Measurements from ENCODE around the gene RAB44. TPM values are rescaled to one million over a fixed set of nuclear protein-coding genes. Genes with fewer than 3 reads are reported as not detected.

Gene RAB44
- polyA plus RNA-seq, 1 experiment, result not detected

GRCh38 chr6:36743538-36744303 lies 46.1 kb downstream of the RAB44 start:
- TF ChIP-seq CTCF (IDR thresholded peaks at IDR 0.05; ENCODE audit: low read depth, low read length), result no peak
- POLR2A ChIA-PET, result no interaction called here
- no peak for DNase-seq (ENCODE audit: low read depth, low spot score)
- Histone ChIP-seq H3K27ac (ENCODE audit: low read depth, low read length) (no peak overlapping the region), H3K27me3 (ENCODE audit: control insufficient read depth, insufficient read depth, low read length) (peaks cover 28% of the 10 kb centered on the region), H3K4me3 (ENCODE audit: low read depth, low read length) (no peak overlapping the region), H3K9me3 (ENCODE audit: control insufficient read depth, insufficient read depth, low read length) (peaks cover 6% of the 10 kb centered on the region)
- CTCF ChIA-PET, result interaction anchor here (0.8 kb wide), 1 partner anchor 15 kb away, joined by 4 read pairs; no protein-coding TSS in a partner anchor

- ChIA-PET CTCF (interaction anchor here (0.8 kb wide), 1 partner anchor 15 kb away, joined by 4 read pairs; no protein-coding TSS in a partner anchor), POLR2A (no interaction called here)
- no peak for TF ChIP-seq CTCF (IDR thresholded peaks at IDR 0.05; ENCODE audit: low read depth, low read length)
- H3K27ac ChIP-seq (ENCODE audit: low read depth, low read length), result no peak overlapping the region
- no peak for DNase-seq (ENCODE audit: low read depth, low spot score)
- peaks cover 11% of the 10 kb centered on the region for H3K9me3 ChIP-seq (ENCODE audit: control insufficient read depth, insufficient read depth, low read length)
- H3K4me3 ChIP-seq (ENCODE audit: low read depth, low read length), result no peak overlapping the region
- peaks cover 31% of the 10 kb centered on the region for H3K27me3 ChIP-seq (ENCODE audit: control insufficient read depth, insufficient read depth, low read length)
Measured at GRCh38 chr6:36744304-36744673, 46.7 kb downstream of the RAB44 start.

- DNase-seq (ENCODE audit: low read depth, low spot score), result no peak
- H3K4me3 ChIP-seq (ENCODE audit: low read depth, low read length), result no peak overlapping the region
- ChIA-PET CTCF (no interaction called here), POLR2A (no interaction called here)
- no peak for TF ChIP-seq CTCF (IDR thresholded peaks at IDR 0.05; ENCODE audit: low read depth, low read length)
- H3K9me3 ChIP-seq (ENCODE audit: control insufficient read depth, insufficient read depth, low read length), result peaks cover 14% of the 10 kb centered on the region
- peaks cover 31% of the 10 kb centered on the region for H3K27me3 ChIP-seq (ENCODE audit: control insufficient read depth, insufficient read depth, low read length)
- no peak overlapping the region for H3K27ac ChIP-seq (ENCODE audit: low read depth, low read length)
Measured at GRCh38 chr6:36745283-36745682, 47.7 kb downstream of the RAB44 start.

GRCh38 chr6:36745836-36746235 lies 48.2 kb downstream of the RAB44 start:
- no peak for DNase-seq (ENCODE audit: low read depth, low spot score)
- H3K4me3 ChIP-seq (ENCODE audit: low read depth, low read length), result no peak overlapping the region
- POLR2A ChIA-PET, result no interaction called here
- CTCF ChIA-PET, result no interaction called here
- H3K27me3 ChIP-seq (ENCODE audit: control insufficient read depth, insufficient read depth, low read length), result peaks cover 35% of the 10 kb centered on the region
- H3K27ac ChIP-seq (ENCODE audit: low read depth, low read length), result no peak overlapping the region
- H3K9me3 ChIP-seq (ENCODE audit: control insufficient read depth, insufficient read depth, low read length), result peaks cover 18% of the 10 kb centered on the region
- TF ChIP-seq CTCF (IDR thresholded peaks at IDR 0.05; ENCODE audit: low read depth, low read length), result no peak

- Histone ChIP-seq H3K27ac (ENCODE audit: low read depth, low read length) (no peak overlapping the region), H3K4me3 (ENCODE audit: low read depth, low read length) (no peak overlapping the region), H3K9me3 (ENCODE audit: control insufficient read depth, insufficient read depth, low read length) (peaks cover 18% of the 10 kb centered on the region), H3K27me3 (ENCODE audit: control insufficient read depth, insufficient read depth, low read length) (peaks cover 35% of the 10 kb centered on the region)
- POLR2A ChIA-PET, result interaction anchor here (0.6 kb wide), 1 partner anchor 136 kb away, joined by 3 read pairs; no protein-coding TSS in a partner anchor
- CTCF ChIA-PET, result no interaction called here
- DNase-seq (ENCODE audit: low read depth, low spot score), result no peak
- no peak for TF ChIP-seq CTCF (IDR thresholded peaks at IDR 0.05; ENCODE audit: low read depth, low read length)
Measured at GRCh38 chr6:36746251-36746650, 48.6 kb downstream of the RAB44 start.
